ENCODE results near the gene KREMEN2.
A peak's percentile ranks its signal among the peaks of the same experiment; 100 is the strongest.

KREMEN2 gene

GRCh38 chr16:2976201-2976600 lies 12.1 kb downstream of the KREMEN2 start:
- Mint-ChIP-seq H3K4me1 (ENCODE audit: low read depth) (peaks cover 4% of the 10 kb centered on the region), H3K9me3 (ENCODE audit: low read depth) (no peaks in the 10 kb centered on the region), H3K4me3 (no peak overlapping the region), H3K36me3 (no peaks in the 10 kb centered on the region), H3K27ac (no peak overlapping the region), H3K27me3 (peaks cover 3% of the 10 kb centered on the region)

GRCh38 chr16:2976673-2977072 lies 12.6 kb downstream of the KREMEN2 start:
- Mint-ChIP-seq H3K4me1 (ENCODE audit: low read depth) (peaks cover 6% of the 10 kb centered on the region), H3K36me3 (no peaks in the 10 kb centered on the region), H3K9me3 (ENCODE audit: low read depth) (no peaks in the 10 kb centered on the region), H3K27ac (no peak overlapping the region), H3K27me3 (peaks cover 3% of the 10 kb centered on the region), H3K4me3 (no peak overlapping the region)

GRCh38 chr16:2977440-2977839 lies 13.4 kb downstream of the KREMEN2 start:
- H3K36me3 Mint-ChIP-seq: no peaks in the 10 kb centered on the region
- no peak overlapping the region for H3K27ac Mint-ChIP-seq
- no peak overlapping the region for H3K4me3 Mint-ChIP-seq
- no peaks in the 10 kb centered on the region for H3K9me3 Mint-ChIP-seq (ENCODE audit: low read depth)
- H3K4me1 Mint-ChIP-seq (ENCODE audit: low read depth): peaks cover 4% of the 10 kb centered on the region
- H3K27me3 Mint-ChIP-seq: no peaks in the 10 kb centered on the region

- Mint-ChIP-seq H3K4me1 (ENCODE audit: low read depth) (peaks cover 5% of the 10 kb centered on the region), H3K9me3 (ENCODE audit: low read depth) (no peaks in the 10 kb centered on the region), H3K4me3 (peak overlapping the region; percentile 83), H3K27ac (peak overlapping the region; percentile 28), H3K36me3 (no peaks in the 10 kb centered on the region), H3K27me3 (no peaks in the 10 kb centered on the region)
These were observed 15.7 kb downstream of the KREMEN2 start for GRCh38 chr16:2979669-2980226.

DNA sequence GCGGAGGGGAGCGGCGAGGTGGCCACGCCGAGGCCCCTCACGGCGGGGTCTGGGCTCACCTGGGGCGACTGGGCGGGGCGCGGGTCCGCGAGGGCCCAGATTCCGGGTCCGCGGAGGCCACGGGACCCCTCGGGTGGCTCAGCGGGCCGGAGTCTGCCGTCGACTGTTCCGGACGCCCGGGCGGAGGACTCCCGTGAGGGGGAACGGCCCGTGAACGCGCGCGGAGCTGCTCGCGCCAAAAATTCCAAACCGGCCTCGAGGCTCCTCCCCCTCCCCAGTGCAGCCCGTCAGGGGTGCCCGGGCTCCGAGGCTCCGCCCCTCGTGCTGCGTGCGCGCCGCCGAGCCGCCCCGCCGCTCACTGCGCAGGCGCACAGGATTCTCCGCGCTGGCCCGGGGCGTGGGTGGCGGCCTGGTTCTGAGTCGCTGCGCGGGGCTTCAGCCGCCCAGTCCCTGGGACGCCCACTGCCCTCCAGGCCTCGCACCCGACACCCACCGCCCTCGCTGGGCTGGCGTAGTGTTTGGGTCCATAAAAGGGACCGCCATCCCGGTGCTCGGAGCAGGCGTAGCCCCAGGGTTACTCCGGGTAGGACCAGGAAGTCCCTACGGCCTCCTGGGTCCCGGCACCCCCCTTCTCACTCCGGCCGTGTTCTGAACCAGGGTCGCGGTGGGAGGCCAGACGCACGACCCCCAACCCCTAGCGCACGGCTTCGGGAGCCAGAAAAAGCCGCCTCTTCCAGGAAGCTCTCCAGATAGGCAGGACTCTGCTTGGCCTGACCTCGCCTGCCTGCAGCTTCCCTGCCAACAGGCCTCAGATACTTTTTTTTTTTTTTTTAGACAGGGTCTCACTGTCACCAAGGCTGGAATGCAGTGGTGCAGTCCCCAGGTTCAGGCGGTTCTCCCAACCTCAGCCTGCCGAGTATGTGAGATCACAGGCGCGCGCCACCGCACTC lies 16.4 kb downstream of the KREMEN2 start, which contains the start of gene PKMYT1:
Gene PKMYT1 (minus strand): TSS at position 220 of the 950 bp plus-strand sequence. CDS start 789 bp downstream, outside the sequence.
- peaks cover 5% of the 10 kb centered on the region for H3K4me1 Mint-ChIP-seq (ENCODE audit: low read depth)
- no peaks in the 10 kb centered on the region for H3K36me3 Mint-ChIP-seq
- H3K27ac Mint-ChIP-seq: peak within 1 kb of the TSS; percentile 81
- peak within 1 kb of the TSS; percentile 83 for H3K4me3 Mint-ChIP-seq
- no peaks in the 10 kb centered on the region for H3K27me3 Mint-ChIP-seq
- H3K9me3 Mint-ChIP-seq (ENCODE audit: low read depth): no peaks in the 10 kb centered on the region

DNA sequence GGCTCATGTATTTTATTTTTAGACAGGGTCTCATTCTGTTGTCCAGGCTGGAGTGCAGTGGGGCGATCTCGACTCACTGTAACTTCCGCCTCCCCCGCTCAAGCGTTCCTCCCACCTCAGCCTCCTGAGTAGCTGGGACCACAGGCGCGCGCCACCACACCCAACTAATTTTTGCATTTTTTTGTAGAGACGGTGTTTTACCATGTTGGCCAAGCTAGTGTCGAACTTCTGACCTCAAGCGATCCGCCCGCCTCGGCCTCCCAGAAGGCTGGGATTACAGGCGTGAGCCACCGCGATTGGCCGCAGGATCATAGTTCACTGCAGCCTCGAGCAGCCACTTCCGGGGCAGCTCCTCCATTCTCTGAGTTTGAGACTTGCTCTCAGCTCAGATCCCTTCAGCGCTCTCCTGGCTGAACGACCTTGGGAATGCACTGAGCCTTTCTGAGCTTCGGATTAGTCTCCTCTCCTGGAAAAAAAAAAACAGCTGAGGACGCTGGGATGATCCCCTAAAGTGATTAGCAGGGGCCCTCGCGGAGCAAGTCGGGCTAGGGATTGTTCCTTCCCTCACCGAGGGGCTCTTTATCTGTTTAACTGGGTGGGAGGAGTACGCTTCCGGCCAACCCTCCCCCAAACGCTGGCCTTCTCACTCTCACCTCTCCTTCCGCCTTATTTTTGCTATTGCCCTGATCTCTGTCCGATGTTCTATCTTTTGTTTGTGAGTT lies 17.3 kb downstream of the KREMEN2 start:
- no peaks in the 10 kb centered on the region for H3K9me3 Mint-ChIP-seq (ENCODE audit: low read depth)
- peak overlapping the region; percentile 81 for H3K27ac Mint-ChIP-seq
- no peaks in the 10 kb centered on the region for H3K27me3 Mint-ChIP-seq
- H3K36me3 Mint-ChIP-seq: no peaks in the 10 kb centered on the region
- peak overlapping the region; percentile 82 for H3K4me3 Mint-ChIP-seq
- peaks cover 5% of the 10 kb centered on the region for H3K4me1 Mint-ChIP-seq (ENCODE audit: low read depth)

DNA sequence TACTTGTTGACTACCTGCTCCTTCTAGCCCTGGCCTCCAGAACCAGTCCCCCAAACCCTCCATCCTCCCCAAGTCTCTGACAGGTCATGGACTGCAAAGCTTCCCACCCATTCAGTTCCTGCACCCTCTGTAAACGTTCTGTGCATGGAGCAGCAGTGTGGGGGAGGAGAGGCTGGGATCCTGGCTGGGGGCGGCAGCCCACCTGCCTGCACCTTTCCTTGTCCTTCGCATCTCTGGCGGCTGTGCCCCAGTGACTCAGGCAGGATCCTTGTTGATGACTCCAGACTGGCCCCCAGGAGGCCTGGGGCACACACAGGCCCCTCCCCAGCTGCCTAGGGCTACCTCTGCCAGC lies 17.8 kb downstream of the KREMEN2 start:
- Mint-ChIP-seq H3K4me3 (peak overlapping the region; percentile 82), H3K4me1 (ENCODE audit: low read depth) (peaks cover 5% of the 10 kb centered on the region), H3K9me3 (ENCODE audit: low read depth) (no peaks in the 10 kb centered on the region), H3K27ac (peak overlapping the region; percentile 71), H3K27me3 (no peaks in the 10 kb centered on the region), H3K36me3 (no peaks in the 10 kb centered on the region)

GRCh38 chr16:2982402-2982801 lies 18.3 kb downstream of the KREMEN2 start:
- Mint-ChIP-seq H3K9me3 (ENCODE audit: low read depth) (no peaks in the 10 kb centered on the region), H3K4me3 (peak overlapping the region; percentile 30), H3K27ac (no peak overlapping the region), H3K36me3 (no peaks in the 10 kb centered on the region), H3K4me1 (ENCODE audit: low read depth) (peaks cover 5% of the 10 kb centered on the region), H3K27me3 (no peaks in the 10 kb centered on the region)

GRCh38 chr16:2983706-2984136 lies 19.6 kb downstream of the KREMEN2 start:
- Mint-ChIP-seq H3K4me3 (peak overlapping the region; percentile 38), H3K27ac (no peak overlapping the region)

GRCh38 chr16:2985462-2985861 lies 21.4 kb downstream of the KREMEN2 start:
- H3K27ac Mint-ChIP-seq: no peak overlapping the region
- no peaks in the 10 kb centered on the region for H3K9me3 Mint-ChIP-seq (ENCODE audit: low read depth)
- H3K36me3 Mint-ChIP-seq: no peaks in the 10 kb centered on the region
- peaks cover 5% of the 10 kb centered on the region for H3K4me1 Mint-ChIP-seq (ENCODE audit: low read depth)
- H3K27me3 Mint-ChIP-seq: no peaks in the 10 kb centered on the region
- no peak overlapping the region for H3K4me3 Mint-ChIP-seq

More at GRCh38 chr16:2983706-2984136, 19.6 kb downstream of the KREMEN2 start:
- Mint-ChIP-seq H3K9me3 (ENCODE audit: low read depth) (no peaks in the 10 kb centered on the region), H3K4me1 (ENCODE audit: low read depth) (peaks cover 5% of the 10 kb centered on the region), H3K36me3 (no peaks in the 10 kb centered on the region), H3K27me3 (no peaks in the 10 kb centered on the region)

- H3K9me3 Mint-ChIP-seq (ENCODE audit: low read depth): no peaks in the 10 kb centered on the region
- no peak overlapping the region for H3K27ac Mint-ChIP-seq
- no peaks in the 10 kb centered on the region for H3K27me3 Mint-ChIP-seq
- no peaks in the 10 kb centered on the region for H3K36me3 Mint-ChIP-seq
- H3K4me3 Mint-ChIP-seq: no peak overlapping the region
- peaks cover 5% of the 10 kb centered on the region for H3K4me1 Mint-ChIP-seq (ENCODE audit: low read depth)
These were observed 21.8 kb downstream of the KREMEN2 start for GRCh38 chr16:2985893-2986355.

DNA sequence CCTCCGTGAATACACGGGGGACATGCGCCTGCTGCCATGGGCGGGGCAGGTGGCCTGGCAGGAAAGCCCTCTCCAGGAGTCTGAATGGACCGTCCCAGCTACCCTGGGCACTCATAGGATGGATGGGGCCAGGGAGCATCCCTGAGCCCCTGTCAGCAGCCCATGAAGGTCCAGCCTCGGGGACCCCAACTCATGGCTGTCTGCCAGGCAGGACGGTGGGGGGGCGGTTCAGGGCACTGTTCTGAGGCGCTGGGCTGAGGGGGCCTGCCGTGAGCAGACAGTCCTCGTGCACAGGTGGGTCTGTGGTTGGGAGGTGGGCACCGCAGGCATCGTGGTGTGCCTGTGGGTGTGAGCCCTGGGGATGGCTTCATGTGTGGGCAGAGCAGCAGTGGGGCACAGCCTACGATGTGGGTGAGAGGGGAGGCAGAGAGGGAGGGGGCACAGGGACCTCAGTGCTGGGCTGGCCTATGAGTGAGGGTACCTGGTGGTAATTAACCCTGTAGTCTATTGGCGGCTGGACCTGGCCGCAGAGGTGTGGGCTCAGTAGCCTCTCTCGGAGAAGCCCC lies 22.6 kb downstream of the KREMEN2 start:
- no peaks in the 10 kb centered on the region for H3K36me3 Mint-ChIP-seq
- no peaks in the 10 kb centered on the region for H3K27me3 Mint-ChIP-seq
- no peak overlapping the region for H3K27ac Mint-ChIP-seq
- H3K4me1 Mint-ChIP-seq (ENCODE audit: low read depth): peaks cover 2% of the 10 kb centered on the region
- H3K9me3 Mint-ChIP-seq (ENCODE audit: low read depth): no peaks in the 10 kb centered on the region
- no peak overlapping the region for H3K4me3 Mint-ChIP-seq

- Mint-ChIP-seq H3K9me3 (ENCODE audit: low read depth) (no peaks in the 10 kb centered on the region), H3K27me3 (no peaks in the 10 kb centered on the region)
These were observed 23.2 kb downstream of the KREMEN2 start for GRCh38 chr16:2987286-2987685.

DNA sequence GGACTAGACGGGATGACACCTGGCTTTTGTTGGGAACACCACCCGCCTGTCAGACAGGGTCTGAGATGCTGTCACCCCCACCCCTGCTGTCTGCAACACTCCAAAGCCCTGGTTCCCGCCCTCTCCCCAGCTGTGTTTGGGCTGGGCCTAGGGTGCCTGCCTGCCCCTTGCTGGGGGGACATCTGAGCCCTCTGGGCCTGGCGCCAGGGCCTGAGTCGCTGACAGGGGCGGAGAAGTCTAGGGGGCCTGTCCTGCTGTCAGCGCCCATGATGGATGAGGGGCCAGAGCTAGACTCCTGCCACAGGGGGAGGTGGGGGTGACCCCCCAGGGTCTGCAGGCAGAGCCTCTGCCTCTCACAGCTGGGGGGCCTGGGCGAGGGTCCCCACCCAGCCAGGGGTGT lies 23.8 kb downstream of the KREMEN2 start:
- Mint-ChIP-seq H3K4me1 (ENCODE audit: low read depth) (peaks cover 1% of the 10 kb centered on the region), H3K9me3 (ENCODE audit: low read depth) (no peaks in the 10 kb centered on the region), H3K27ac (no peak overlapping the region), H3K36me3 (no peaks in the 10 kb centered on the region), H3K4me3 (no peak overlapping the region), H3K27me3 (no peaks in the 10 kb centered on the region)

More at GRCh38 chr16:2987286-2987685, 23.2 kb downstream of the KREMEN2 start:
- Mint-ChIP-seq H3K27ac (no peak overlapping the region), H3K4me3 (no peak overlapping the region), H3K36me3 (no peaks in the 10 kb centered on the region), H3K4me1 (ENCODE audit: low read depth) (peaks cover 1% of the 10 kb centered on the region)

All from activated naive CD8-positive, alpha-beta T cell (primary cell).